DOHH2 (cell line): ENCODE measurements around the gene ALDH4A1.

Source experiments
- H3F3A ChIP-seq: fragments of 200-600 bp; sonication (generic), shearing (Covaris generic); 2 replicates; pipeline ENCODE4 v1.6.0; 2016; ENCODE audit warnings: antibody characterized with exemption, mild to moderate bottlenecking; ENCODE audit not compliant: control insufficient read depth, insufficient read depth
- H3K27ac ChIP-seq: fragments of 200-600 bp; sonication (generic); 2 replicates; pipeline ENCODE4 v1.5.1; 2014; ENCODE audit warnings: low read depth, mild to moderate bottlenecking, low read length, moderate library complexity
- H3K27me3 ChIP-seq: fragments of 200-600 bp; sonication (generic); 2 replicates; pipeline ENCODE4 v1.6.1; 2014; ENCODE audit warnings: mild to moderate bottlenecking, low read length, mixed read lengths; ENCODE audit not compliant: control insufficient read depth
- H3K36me3 ChIP-seq: fragments of 200-600 bp; sonication (generic); 2 replicates; pipeline ENCODE4 v1.6.1; 2014; ENCODE audit warnings: mild to moderate bottlenecking, low read length, moderate library complexity, mixed read lengths; ENCODE audit not compliant: control insufficient read depth
- H3K4me1 ChIP-seq: fragments of 200-600 bp; sonication (generic); 2 replicates; pipeline ENCODE4 v1.6.1; 2014; ENCODE audit warnings: mild to moderate bottlenecking, low read length, mixed read lengths; ENCODE audit not compliant: control insufficient read depth
- H3K4me2 ChIP-seq: fragments of 200-600 bp; sonication (generic); 2 replicates; pipeline ENCODE4 v1.6.0; 2014; ENCODE audit warnings: mild to moderate bottlenecking, low read length, moderate library complexity
- H3K4me3 ChIP-seq: fragments of 200-600 bp; sonication (generic); 2 replicates; pipeline ENCODE4 v1.5.1; 2014; ENCODE audit warnings: mild to moderate bottlenecking, low read length, mixed read lengths
- H3K79me2 ChIP-seq: fragments of 200-600 bp; sonication (generic); 2 replicates; pipeline ENCODE4 v1.6.1; 2014; ENCODE audit warnings: mild to moderate bottlenecking, low read length, mixed read lengths; ENCODE audit not compliant: control insufficient read depth
- H3K9me2 ChIP-seq: fragments of 200-600 bp; sonication (generic); replicated peaks from 2 replicates; pipeline ENCODE4 v1.6.1; 2014; ENCODE audit warnings: mild to moderate bottlenecking, low read length, mixed read lengths; ENCODE audit not compliant: control insufficient read depth
- H3K9me3 ChIP-seq: fragments of 200-600 bp; sonication (generic); 2 replicates; pipeline ENCODE4 v1.6.1; 2014; ENCODE audit warnings: antibody characterized with exemption, low read length, mixed read lengths; ENCODE audit not compliant: control insufficient read depth, insufficient read depth
- H4K20me1 ChIP-seq: fragments of 200-600 bp; sonication (generic); 2 replicates; pipeline ENCODE4 v1.6.0; 2014; ENCODE audit warnings: low read depth, mild to moderate bottlenecking, antibody characterized with exemption, low read length, moderate library complexity; ENCODE audit not compliant: control insufficient read depth, insufficient read depth
- CTCF ChIP-seq: fragments of 200-600 bp; sonication (generic); IDR thresholded peaks from one replicate; pipeline ENCODE4 v1.5.1; 2014; ENCODE audit warnings: antibody characterized with exemption, mild to moderate bottlenecking, low read depth, low read length; ENCODE audit not compliant: poor library complexity, severe bottlenecking
- EZH2phosphoT487 ChIP-seq: fragments of 200-600 bp; sonication (generic); IDR thresholded peaks from 2 replicates; pipeline ENCODE4 v1.6.1; 2017; ENCODE audit warnings: borderline replicate concordance, mild to moderate bottlenecking, antibody characterized with exemption, low read length, moderate library complexity, mixed read lengths

Gene ALDH4A1

GRCh38 chr1:18936471-18936813 is 34.1 kb upstream of the ALDH4A1 start:
- Histone ChIP-seq H3K4me1 (no peaks in the 10 kb centered on the region), H3K4me2 (no peak overlapping the region), H3K27me3 (no peaks in the 10 kb centered on the region), H3K9me2 (no peaks in the 10 kb centered on the region), H3K27ac (no peak overlapping the region), H3K36me3 (no peaks in the 10 kb centered on the region), H3K79me2 (no peaks in the 10 kb centered on the region), H4K20me1 (no peaks in the 10 kb centered on the region), H3K9me3 (no peaks in the 10 kb centered on the region), H3K4me3 (no peak overlapping the region), H3F3A (no peaks in the 10 kb centered on the region)
- no peak for TF ChIP-seq CTCF
- no peak for TF ChIP-seq EZH2phosphoT487

GRCh38 chr1:18934205-18935000 is 32.0 kb upstream of the ALDH4A1 start:
- Histone ChIP-seq H3F3A (no peaks in the 10 kb centered on the region), H3K9me2 (no peaks in the 10 kb centered on the region), H3K9me3 (no peaks in the 10 kb centered on the region), H3K27ac (no peak overlapping the region), H3K4me2 (no peak overlapping the region), H3K27me3 (no peaks in the 10 kb centered on the region), H3K79me2 (no peaks in the 10 kb centered on the region), H3K36me3 (no peaks in the 10 kb centered on the region), H4K20me1 (no peaks in the 10 kb centered on the region), H3K4me1 (no peaks in the 10 kb centered on the region), H3K4me3 (no peak overlapping the region)
- TF ChIP-seq EZH2phosphoT487, result no peak
- TF ChIP-seq CTCF, result no peak

- no peak for TF ChIP-seq CTCF
- no peak for TF ChIP-seq EZH2phosphoT487
- Histone ChIP-seq H3K4me1 (peaks cover 4% of the 10 kb centered on the region), H3K9me3 (no peaks in the 10 kb centered on the region), H3F3A (no peaks in the 10 kb centered on the region), H3K9me2 (no peaks in the 10 kb centered on the region), H3K36me3 (no peaks in the 10 kb centered on the region), H3K79me2 (no peaks in the 10 kb centered on the region), H3K4me3 (no peak overlapping the region), H4K20me1 (no peaks in the 10 kb centered on the region), H3K27me3 (peaks cover 8% of the 10 kb centered on the region), H3K27ac (no peak overlapping the region), H3K4me2 (no peak overlapping the region)
Observed at GRCh38 chr1:18932879-18933278, 30.5 kb upstream of the ALDH4A1 start.

- Histone ChIP-seq H3K9me2 (no peaks in the 10 kb centered on the region), H3K4me3 (no peak overlapping the region), H3F3A (no peaks in the 10 kb centered on the region), H4K20me1 (no peaks in the 10 kb centered on the region), H3K9me3 (no peaks in the 10 kb centered on the region), H3K4me2 (no peak overlapping the region), H3K79me2 (no peaks in the 10 kb centered on the region), H3K4me1 (peaks cover 9% of the 10 kb centered on the region), H3K27ac (no peak overlapping the region), H3K36me3 (no peaks in the 10 kb centered on the region), H3K27me3 (peaks cover 10% of the 10 kb centered on the region)
- no peak for TF ChIP-seq EZH2phosphoT487
- TF ChIP-seq CTCF, result no peak
Observed at GRCh38 chr1:18932387-18932786, 30.0 kb upstream of the ALDH4A1 start.
